Astrocyte (in vitro differentiated cells and primary cell): ENCODE data around the gene BMPER.

Source experiments
- EZH2 ChIP-seq: IDR thresholded peaks from 2 replicates; pipeline ENCODE4 v1.6.1; 2012; ENCODE audit warnings: mild to moderate bottlenecking, low read length, inconsistent platforms; ENCODE audit not compliant: insufficient read depth
- TF ChIP-seq, protein P1 (sequence below): IDR thresholded peaks from 2 replicates; pipeline ENCODE4 v1.5.1; 2011; ENCODE audit warnings: low read depth, mild to moderate bottlenecking, inconsistent platforms, low read length, moderate library complexity; ENCODE audit not compliant: insufficient read depth

DNA sequence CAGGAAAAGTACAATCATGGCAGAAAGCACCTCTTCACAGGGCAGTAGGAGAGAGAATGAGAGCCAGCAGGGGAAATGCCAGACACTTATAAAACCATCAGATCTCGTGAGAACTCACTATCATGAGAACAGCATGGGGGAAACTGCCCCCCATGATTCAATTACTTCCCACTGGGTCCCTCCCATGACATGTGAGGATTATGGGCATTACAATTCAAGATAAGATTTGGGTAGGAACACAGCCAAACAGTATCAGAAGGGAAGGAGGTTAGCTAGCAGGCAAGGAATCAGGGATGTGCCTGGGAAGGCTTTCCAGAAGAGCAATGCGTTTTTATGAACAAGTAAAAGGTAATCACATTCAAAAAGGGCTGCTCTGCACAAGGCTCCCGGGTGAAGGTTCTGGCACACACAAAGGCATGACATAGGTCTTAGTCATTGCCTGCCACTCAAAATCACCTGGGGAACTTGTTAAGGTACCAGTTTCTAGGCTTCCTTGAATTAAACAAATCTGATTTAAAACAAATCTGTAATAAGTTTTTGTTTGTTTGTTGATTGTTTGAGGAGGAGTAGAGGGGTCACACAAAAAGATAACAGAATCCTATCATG, 40.9 kb downstream of the BMPER start:
- TF ChIP-seq, protein P1, sequence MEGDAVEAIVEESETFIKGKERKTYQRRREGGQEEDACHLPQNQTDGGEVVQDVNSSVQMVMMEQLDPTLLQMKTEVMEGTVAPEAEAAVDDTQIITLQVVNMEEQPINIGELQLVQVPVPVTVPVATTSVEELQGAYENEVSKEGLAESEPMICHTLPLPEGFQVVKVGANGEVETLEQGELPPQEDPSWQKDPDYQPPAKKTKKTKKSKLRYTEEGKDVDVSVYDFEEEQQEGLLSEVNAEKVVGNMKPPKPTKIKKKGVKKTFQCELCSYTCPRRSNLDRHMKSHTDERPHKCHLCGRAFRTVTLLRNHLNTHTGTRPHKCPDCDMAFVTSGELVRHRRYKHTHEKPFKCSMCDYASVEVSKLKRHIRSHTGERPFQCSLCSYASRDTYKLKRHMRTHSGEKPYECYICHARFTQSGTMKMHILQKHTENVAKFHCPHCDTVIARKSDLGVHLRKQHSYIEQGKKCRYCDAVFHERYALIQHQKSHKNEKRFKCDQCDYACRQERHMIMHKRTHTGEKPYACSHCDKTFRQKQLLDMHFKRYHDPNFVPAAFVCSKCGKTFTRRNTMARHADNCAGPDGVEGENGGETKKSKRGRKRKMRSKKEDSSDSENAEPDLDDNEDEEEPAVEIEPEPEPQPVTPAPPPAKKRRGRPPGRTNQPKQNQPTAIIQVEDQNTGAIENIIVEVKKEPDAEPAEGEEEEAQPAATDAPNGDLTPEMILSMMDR: no peak
- no peak for TF ChIP-seq EZH2
